SK-N-SH (cell line): ENCODE measurements around the gene ABCA4. TPM values are rescaled to one million over a fixed set of nuclear protein-coding genes. Genes with fewer than 3 reads are reported as not detected.

ENCODE experiments used
- CTCF ChIA-PET: fragments of 300-600, 350-600 bp; formaldehyde crosslinking; extraction: SDS; loops from one replicate; lab custom pipeline; 2021; lab: Yijun Ruan, JAX
- POLR2A ChIA-PET: fragments of 350-600 bp; sonication (Branson Sonifier 250); formaldehyde crosslinking; extraction: SDS; loops from one replicate; lab custom pipeline; 2020; ENCODE audit warnings: antibody characterized with exemption, inconsistent platforms; lab: Yijun Ruan, JAX
- DNase-seq: peaks from one replicate; pipeline ENCODE4 v3.0.0; 2012
- H2AFZ ChIP-seq: fragments of 200-600 bp; sonication (generic); 2 replicates; pipeline ENCODE4 v1.8.1; 2016; ENCODE audit warnings: antibody characterized with exemption, mild to moderate bottlenecking, low read depth
- H3F3A ChIP-seq: fragments of 200-600 bp; sonication (generic); replicated peaks from 2 replicates; pipeline ENCODE3; 2016; ENCODE audit warnings: antibody characterized with exemption, mild to moderate bottlenecking; ENCODE audit not compliant: insufficient read depth
- H3K27ac ChIP-seq, 2 experiments: fragments of 200-500 bp in 1 of 2; fragments of 200-600 bp in 1 of 2; sonication (Bioruptor generic) in 1 of 2; sonication (generic), shearing (Covaris generic) in 1 of 2; 2 replicates each; pipeline versions ENCODE4 v1.5.1 to v1.6.1; 2014 to 2016; ENCODE audit warnings: low read depth in 2 of 2, inconsistent platforms in 1 of 2, low read length in 1 of 2, mild to moderate bottlenecking in 1 of 2, mixed read lengths in 1 of 2
- H3K27me3 ChIP-seq: fragments of 200-600 bp; sonication (generic), shearing (Covaris generic); 2 replicates; pipeline ENCODE4 v1.6.1; 2016; ENCODE audit warnings: mixed run types; ENCODE audit not compliant: insufficient read depth
- H3K36me3 ChIP-seq, 2 experiments: fragments of 200-500 bp in 1 of 2; fragments of 200-600 bp in 1 of 2; sonication (Bioruptor generic) in 1 of 2; sonication (generic) in 1 of 2; replicated peaks in 1 of 2; 2 replicates each; pipeline versions ENCODE3 to v1.5.1; 2014 to 2016; ENCODE audit warnings: low read length in 1 of 2, mild to moderate bottlenecking in 1 of 2; ENCODE audit not compliant: insufficient read depth in 2 of 2, control insufficient read depth in 1 of 2
- H3K4me1 ChIP-seq, 2 experiments: fragments of 200-500 bp in 1 of 2; fragments of 200-600 bp in 1 of 2; sonication (Bioruptor generic) in 1 of 2; sonication (generic), shearing (Covaris generic) in 1 of 2; 2 replicates each; pipeline versions ENCODE4 v1.5.1 to v1.6.1; 2014 to 2016; ENCODE audit warnings: low read depth in 1 of 2, low read length in 1 of 2, mixed run types in 1 of 2; ENCODE audit not compliant: insufficient read depth in 2 of 2, control insufficient read depth in 1 of 2
- H3K4me2 ChIP-seq: fragments of 200-600 bp; sonication (generic), shearing (Covaris generic); 2 replicates; pipeline ENCODE4 v1.6.1; 2017; ENCODE audit warnings: mixed run types
- H3K4me3 ChIP-seq, 2 experiments: fragments of 200-500 bp in 1 of 2; fragments of 200-600 bp in 1 of 2; sonication (Bioruptor generic) in 1 of 2; sonication (generic), shearing (Covaris generic) in 1 of 2; 2 replicates each; pipeline versions ENCODE4 v1.5.1 to v1.8.1; 2014 to 2016; ENCODE audit warnings: low read depth in 2 of 2, inconsistent platforms in 1 of 2, low read length in 1 of 2, mild to moderate bottlenecking in 1 of 2, mixed read lengths in 1 of 2, moderate library complexity in 1 of 2
- H3K79me2 ChIP-seq: fragments of 200-600 bp; sonication (generic); 2 replicates; pipeline ENCODE4 v1.8.1; 2017; ENCODE audit warnings: mild to moderate bottlenecking; ENCODE audit not compliant: insufficient read depth
- H3K9ac ChIP-seq: fragments of 200-600 bp; sonication (generic); 2 replicates; pipeline ENCODE4 v1.6.1; 2017; ENCODE audit warnings: mixed run types
- H3K9me2 ChIP-seq: fragments of 200-600 bp; sonication (generic); 2 replicates; pipeline ENCODE4 v1.6.1; 2017; ENCODE audit warnings: mixed run types
- H3K9me3 ChIP-seq: fragments of 200-600 bp; sonication (generic); 2 replicates; pipeline ENCODE4 v1.6.1; 2017; ENCODE audit warnings: mixed run types, mild to moderate bottlenecking, moderate library complexity
- H4K20me1 ChIP-seq: fragments of 200-600 bp; sonication (generic); 2 replicates; pipeline ENCODE4 v1.6.1; 2017; ENCODE audit warnings: mild to moderate bottlenecking, mixed run types; ENCODE audit not compliant: insufficient read depth
- CHD2 ChIP-seq: fragments of 150-350 bp; IDR thresholded peaks from 2 replicates; pipeline ENCODE4 v1.6.1; 2018; ENCODE audit warnings: low read length; ENCODE audit not compliant: partially characterized antibody
- FOSL2 ChIP-seq: IDR thresholded peaks from 2 replicates; pipeline ENCODE4 v1.4.0; 2012; ENCODE audit warnings: low read depth, mild to moderate bottlenecking, moderate library complexity, borderline replicate concordance
- GABPA ChIP-seq: IDR thresholded peaks from 2 replicates; pipeline ENCODE4 v1.4.0; 2012; ENCODE audit warnings: low read depth, mild to moderate bottlenecking
- MEF2A ChIP-seq: IDR thresholded peaks from 2 replicates; pipeline ENCODE4 v1.4.0; 2012; ENCODE audit warnings: low read depth, borderline replicate concordance
- NFIC ChIP-seq: IDR thresholded peaks from 2 replicates; pipeline ENCODE4 v1.4.0; 2012; ENCODE audit warnings: borderline replicate concordance
- NRF1 ChIP-seq: IDR thresholded peaks from 2 replicates; pipeline ENCODE4 v1.6.1; 2012; ENCODE audit warnings: low read depth, mild to moderate bottlenecking, low read length
- RCOR1 ChIP-seq: fragments of 150-350 bp; IDR thresholded peaks from 2 replicates; pipeline ENCODE4 v1.6.1; 2017; ENCODE audit warnings: antibody characterized with exemption, low read length
- RFX5 ChIP-seq: IDR thresholded peaks from 2 replicates; pipeline ENCODE4 v1.6.1; 2012; ENCODE audit warnings: mild to moderate bottlenecking, improper control_type of control experiment, low read length
- TAF1 ChIP-seq: IDR thresholded peaks from 2 replicates; pipeline ENCODE4 v1.6.1; 2012; ENCODE audit warnings: low read depth, mild to moderate bottlenecking, low read length, moderate library complexity, borderline replicate concordance
- TEAD4 ChIP-seq: IDR thresholded peaks from 2 replicates; pipeline ENCODE4 v1.4.0; 2012; ENCODE audit warnings: mild to moderate bottlenecking, borderline replicate concordance; ENCODE audit not compliant: insufficient read depth
- YY1 ChIP-seq: IDR thresholded peaks from 2 replicates; pipeline ENCODE4 v1.4.0; 2012; ENCODE audit warnings: low read depth, mild to moderate bottlenecking
- WGBS: methylation state at CpG from one replicate; pipeline ENCODE4 v1.1.6; 2017; ENCODE audit warnings: low lambda C conversion rate; 5-methylcytosine and 5-hydroxymethylcytosine counted together
- polyA plus RNA-seq, 3 experiments: library from polyadenylated mRNA; depleted of rRNA; stranded (reverse); fragments of >200 nt; gene quantifications; 2 replicates each; pipeline ENCODE4 v1.2.3, GENCODE V29; 2012
- TF ChIP-seq, protein P1 (sequence below): IDR thresholded peaks from 2 replicates; pipeline ENCODE4 v1.4.0; 2012; ENCODE audit warnings: low read depth
- TF ChIP-seq, protein P2 (sequence below): fragments of 150-350 bp; IDR thresholded peaks from 2 replicates; pipeline ENCODE4 v1.6.1; 2017; ENCODE audit warnings: antibody characterized with exemption, low read length, low read depth, borderline replicate concordance
- TF ChIP-seq, protein P3 (sequence below): fragments of 200-600 bp; sonication (generic); IDR thresholded peaks from 2 replicates; pipeline ENCODE4 v1.6.1; 2017; ENCODE audit warnings: antibody characterized with exemption, mild to moderate bottlenecking, moderate library complexity

The ABCA4 gene
- polyA plus RNA-seq, 1 of the 3 experiments (the other 2 are of a cell fraction): 0.03 TPM

DNA sequence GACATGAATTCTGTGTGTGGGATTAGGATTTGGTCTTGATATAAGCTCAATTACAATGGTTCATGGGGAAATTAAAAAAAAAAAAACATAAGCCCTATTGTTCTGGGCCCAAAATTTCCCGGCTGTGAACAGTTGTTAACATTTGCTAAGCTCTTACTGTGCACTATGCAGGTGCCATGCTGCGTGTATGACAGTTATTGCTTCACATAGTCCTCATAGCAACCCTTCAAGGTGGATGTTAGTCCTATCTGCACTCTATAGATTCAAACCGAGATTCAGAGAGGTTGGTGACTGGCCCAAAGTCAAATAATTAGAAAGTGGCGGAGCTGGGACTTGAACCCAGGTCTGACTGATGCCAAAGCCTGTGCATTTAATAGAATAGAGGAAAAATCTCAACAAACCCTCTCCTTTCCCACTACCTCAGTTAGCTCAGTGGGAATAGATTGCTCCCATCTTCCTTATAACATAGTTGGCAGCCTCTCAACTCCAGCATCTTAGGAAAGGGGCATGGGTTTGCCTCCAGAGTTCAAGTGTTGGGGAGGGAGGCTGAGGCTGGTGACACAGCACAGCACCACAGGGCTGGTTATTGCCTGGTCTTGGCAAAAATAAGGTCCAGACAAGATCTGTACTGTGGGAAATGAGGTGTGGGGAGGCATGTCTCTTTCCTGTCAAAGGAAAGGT, 156.7 kb downstream of the ABCA4 start:
- H3K9ac ChIP-seq: no peak overlapping the region

DNA sequence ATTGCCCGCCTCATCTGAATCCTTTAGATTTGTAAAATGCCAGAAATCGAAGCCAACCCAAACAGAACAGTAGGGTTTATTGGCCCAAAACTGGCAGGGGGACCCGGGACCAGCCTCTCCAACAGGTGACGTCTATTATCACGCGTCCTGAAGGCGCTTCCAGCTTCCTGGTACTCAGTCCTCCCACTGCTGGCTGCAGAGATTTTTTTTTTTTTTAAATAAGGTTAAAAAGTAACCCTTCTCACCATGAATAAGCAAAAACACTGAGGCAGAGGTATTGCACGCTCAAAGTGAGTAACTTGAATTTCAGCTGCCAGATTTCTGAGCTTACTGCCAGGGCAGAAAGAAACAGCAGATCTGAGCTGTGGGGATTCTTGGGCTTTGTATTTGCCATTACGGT, 157.4 kb downstream of the ABCA4 start:
- 72% methylated on average over 9 of the region's 9 CpGs for WGBS
- Histone ChIP-seq H3K36me3 (no peaks in the 10 kb centered on the region), H3F3A (no peaks in the 10 kb centered on the region), H4K20me1 (no peaks in the 10 kb centered on the region), H3K4me3 (no peak overlapping the region), H3K9me3 (no peaks in the 10 kb centered on the region), H3K4me2 (no peak overlapping the region), H2AFZ (no peak overlapping the region), H3K27ac (no peak overlapping the region), H3K27me3 (no peaks in the 10 kb centered on the region), H3K9me2 (no peaks in the 10 kb centered on the region), H3K9ac (no peak overlapping the region), H3K79me2 (no peaks in the 10 kb centered on the region), H3K4me1 (no peaks in the 10 kb centered on the region)
- no peak for DNase-seq
- ChIA-PET CTCF (interaction anchor here (2.0 kb wide), 1 partner anchor 76 kb away, joined by 5 read pairs; no protein-coding TSS in a partner anchor), POLR2A (no interaction called here)
- TF ChIP-seq TEAD4: no peak
- no peak for TF ChIP-seq CHD2
- TF ChIP-seq, protein P1, sequence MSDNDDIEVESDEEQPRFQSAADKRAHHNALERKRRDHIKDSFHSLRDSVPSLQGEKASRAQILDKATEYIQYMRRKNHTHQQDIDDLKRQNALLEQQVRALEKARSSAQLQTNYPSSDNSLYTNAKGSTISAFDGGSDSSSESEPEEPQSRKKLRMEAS: no peak
- no peak for TF ChIP-seq TAF1
- no peak for TF ChIP-seq YY1
- no peak for TF ChIP-seq MEF2A
- TF ChIP-seq FOSL2: no peak

More for the DNA sequence above, 156.7 kb downstream of the ABCA4 start:
- no peak overlapping the region for H2AFZ ChIP-seq
- H3K4me2 ChIP-seq: no peak overlapping the region
- WGBS: 76% methylated on average over 4 of the region's 4 CpGs
- no peaks in the 10 kb centered on the region for H3F3A ChIP-seq
- no peaks in the 10 kb centered on the region for H3K4me1 ChIP-seq
- TF ChIP-seq, protein P2, sequence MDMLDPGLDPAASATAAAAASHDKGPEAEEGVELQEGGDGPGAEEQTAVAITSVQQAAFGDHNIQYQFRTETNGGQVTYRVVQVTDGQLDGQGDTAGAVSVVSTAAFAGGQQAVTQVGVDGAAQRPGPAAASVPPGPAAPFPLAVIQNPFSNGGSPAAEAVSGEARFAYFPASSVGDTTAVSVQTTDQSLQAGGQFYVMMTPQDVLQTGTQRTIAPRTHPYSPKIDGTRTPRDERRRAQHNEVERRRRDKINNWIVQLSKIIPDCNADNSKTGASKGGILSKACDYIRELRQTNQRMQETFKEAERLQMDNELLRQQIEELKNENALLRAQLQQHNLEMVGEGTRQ: no peak
- TF ChIP-seq NFIC: no peak
- TF ChIP-seq, all 33 proteins: peak for 0
- CTCF ChIA-PET: interaction anchor here (2.0 kb wide), 1 partner anchor 76 kb away, joined by 5 read pairs; no protein-coding TSS in a partner anchor
- H3K79me2 ChIP-seq: no peaks in the 10 kb centered on the region
- H3K9me2 ChIP-seq: no peaks in the 10 kb centered on the region
- no peaks in the 10 kb centered on the region for H3K27me3 ChIP-seq
- DNase-seq: no peak
- no peaks in the 10 kb centered on the region for H4K20me1 ChIP-seq
- POLR2A ChIA-PET: no interaction called here
- no peaks in the 10 kb centered on the region for H3K9me3 ChIP-seq
- no peaks in the 10 kb centered on the region for H3K36me3 ChIP-seq
- H3K27ac ChIP-seq: no peak overlapping the region
- H3K4me3 ChIP-seq: no peak overlapping the region

DNA sequence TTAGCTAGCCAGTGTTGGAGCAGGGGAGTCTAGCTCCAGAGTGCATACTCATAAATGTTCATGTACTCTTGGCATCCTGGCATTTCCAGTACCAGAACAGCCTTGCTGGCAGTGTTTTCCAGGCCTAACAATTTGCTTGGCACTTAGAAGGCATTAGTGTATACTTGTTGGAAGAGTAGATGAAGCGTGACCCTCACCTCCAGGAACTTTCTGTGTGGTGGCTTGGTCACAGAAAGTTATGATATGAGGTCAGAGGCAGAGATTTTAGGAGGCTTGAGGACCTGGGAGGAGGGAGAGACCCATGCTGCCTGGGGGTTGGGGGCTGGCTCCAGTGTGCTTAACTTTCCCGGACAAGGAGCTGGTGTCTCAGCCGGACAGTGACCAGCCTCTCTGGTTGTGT, 159.0 kb downstream of the ABCA4 start:
- Histone ChIP-seq H3F3A (no peaks in the 10 kb centered on the region), H2AFZ (no peak overlapping the region), H3K4me3 (no peak overlapping the region), H3K4me2 (no peak overlapping the region), H3K79me2 (no peaks in the 10 kb centered on the region), H3K9me2 (no peaks in the 10 kb centered on the region), H3K9ac (no peak overlapping the region), H3K27ac (no peak overlapping the region), H3K4me1 (no peaks in the 10 kb centered on the region), H4K20me1 (no peaks in the 10 kb centered on the region), H3K27me3 (no peaks in the 10 kb centered on the region), H3K9me3 (no peaks in the 10 kb centered on the region), H3K36me3 (no peaks in the 10 kb centered on the region)
- WGBS: 90% methylated on average over 3 of the region's 3 CpGs
- no peak for DNase-seq
- POLR2A ChIA-PET: no interaction called here
- CTCF ChIA-PET: no interaction called here
- no peak for TF ChIP-seq FOSL2
- no peak for TF ChIP-seq RFX5
- TF ChIP-seq NFIC: no peak
- TF ChIP-seq, protein P3, sequence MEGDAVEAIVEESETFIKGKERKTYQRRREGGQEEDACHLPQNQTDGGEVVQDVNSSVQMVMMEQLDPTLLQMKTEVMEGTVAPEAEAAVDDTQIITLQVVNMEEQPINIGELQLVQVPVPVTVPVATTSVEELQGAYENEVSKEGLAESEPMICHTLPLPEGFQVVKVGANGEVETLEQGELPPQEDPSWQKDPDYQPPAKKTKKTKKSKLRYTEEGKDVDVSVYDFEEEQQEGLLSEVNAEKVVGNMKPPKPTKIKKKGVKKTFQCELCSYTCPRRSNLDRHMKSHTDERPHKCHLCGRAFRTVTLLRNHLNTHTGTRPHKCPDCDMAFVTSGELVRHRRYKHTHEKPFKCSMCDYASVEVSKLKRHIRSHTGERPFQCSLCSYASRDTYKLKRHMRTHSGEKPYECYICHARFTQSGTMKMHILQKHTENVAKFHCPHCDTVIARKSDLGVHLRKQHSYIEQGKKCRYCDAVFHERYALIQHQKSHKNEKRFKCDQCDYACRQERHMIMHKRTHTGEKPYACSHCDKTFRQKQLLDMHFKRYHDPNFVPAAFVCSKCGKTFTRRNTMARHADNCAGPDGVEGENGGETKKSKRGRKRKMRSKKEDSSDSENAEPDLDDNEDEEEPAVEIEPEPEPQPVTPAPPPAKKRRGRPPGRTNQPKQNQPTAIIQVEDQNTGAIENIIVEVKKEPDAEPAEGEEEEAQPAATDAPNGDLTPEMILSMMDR: no peak
- TF ChIP-seq RCOR1: no peak
- TF ChIP-seq YY1: no peak
- TF ChIP-seq, protein P1: no peak
- no peak for TF ChIP-seq NRF1
- TF ChIP-seq GABPA: no peak
